NCI-H526 (cell line): ENCODE results near the gene PRPF8.

Source experiments
- DNase-seq, 2 experiments: peaks; one replicate each; lab custom pipeline; 2025; lab: John Stamatoyannopoulos, UW

Gene PRPF8

GRCh38 chr17:1626333-1626732 is 58.3 kb downstream of the PRPF8 start:
- DNase-seq = no peak

GRCh38 chr17:1625581-1625980 is 59.1 kb downstream of the PRPF8 start:
- no peak for DNase-seq

- DNase-seq = no peak
Measured at GRCh38 chr17:1625053-1625452, 59.6 kb downstream of the PRPF8 start.

GRCh38 chr17:1624650-1625049 is 60.0 kb downstream of the PRPF8 start:
- DNase-seq = no peak

- no peak for DNase-seq
Measured at GRCh38 chr17:1623057-1623630, 61.5 kb downstream of the PRPF8 start.

GRCh38 chr17:1621273-1621954 is 63.3 kb downstream of the PRPF8 start:
- DNase-seq = no peak

- DNase-seq = no peak
Measured at GRCh38 chr17:1620486-1620885, 64.2 kb downstream of the PRPF8 start.

- DNase-seq = no peak
Measured at GRCh38 chr17:1617620-1618174, 67.0 kb downstream of the PRPF8 start.

GRCh38 chr17:1616101-1616500 is 68.6 kb downstream of the PRPF8 start:
- no peak for DNase-seq

- no peak for DNase-seq
Measured at GRCh38 chr17:1612400-1612799, 72.3 kb downstream of the PRPF8 start.

- DNase-seq = no peak
Measured at GRCh38 chr17:1611715-1612114, 73.0 kb downstream of the PRPF8 start.

GRCh38 chr17:1608676-1609075 is 76.0 kb downstream of the PRPF8 start:
- no peak for DNase-seq

GRCh38 chr17:1607971-1608320 is 76.7 kb downstream of the PRPF8 start:
- no peak for DNase-seq

- no peak for DNase-seq
Measured at GRCh38 chr17:1606352-1606985, 78.2 kb downstream of the PRPF8 start.

GRCh38 chr17:1605681-1606351 is 78.9 kb downstream of the PRPF8 start:
- DNase-seq = no peak

GRCh38 chr17:1604831-1605528 is 79.7 kb downstream of the PRPF8 start:
- DNase-seq = no peak

GRCh38 chr17:1601571-1601970 is 83.1 kb downstream of the PRPF8 start:
- DNase-seq = no peak
